ENCODE measurements around the gene SLC6A1. TPM values are rescaled to one million over a fixed set of nuclear protein-coding genes. Genes with fewer than 3 reads are reported as not detected.

Gene SLC6A1
- total RNA-seq, 1 experiment from 2014 or later = not detected

DNA sequence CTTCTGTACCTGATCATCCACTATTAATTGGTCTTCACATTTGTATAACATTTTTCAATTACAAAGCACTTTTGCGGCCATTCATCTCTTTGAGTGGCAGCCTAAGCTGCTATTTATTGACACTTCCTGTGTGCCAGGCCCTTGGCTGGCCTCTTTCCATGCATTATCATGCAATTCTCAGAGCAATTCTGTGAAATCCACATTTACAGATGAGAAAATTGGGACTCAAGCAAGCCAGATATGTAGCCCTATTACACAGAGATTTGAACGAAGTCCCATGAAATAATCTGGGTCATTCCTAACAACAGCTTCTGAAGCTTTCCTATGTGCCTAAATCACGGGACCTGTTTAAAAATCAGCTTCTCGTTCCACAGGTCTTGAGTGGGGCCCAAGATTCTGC, 17.4 kb downstream of the SLC6A1 start:
- no peak overlapping the region for H2BK120ac ChIP-seq (ENCODE audit: low read depth, low read length, poor library complexity, severe bottlenecking)
- H3K27me3 Mint-ChIP-seq (ENCODE audit: low read depth) = peaks cover 9% of the 10 kb centered on the region
- H2BK12ac ChIP-seq (ENCODE audit: insufficient read length, low read depth, low read length) = no peak overlapping the region
- H3K18ac ChIP-seq (ENCODE audit: insufficient read length, low read depth, low read length) = no peak overlapping the region
- H3K4me2 ChIP-seq (ENCODE audit: insufficient read depth, insufficient read length, low read length) = no peak overlapping the region
- no peak overlapping the region for H3K27ac ChIP-seq (ENCODE audit: insufficient read length, low read depth, low read length)
- WGBS (ENCODE audit: extremely low coverage, insufficient read length, low lambda C conversion rate) = no CpG with 5 or more reads among the region's 4 CpGs
- no peak overlapping the region for H3K4ac ChIP-seq (ENCODE audit: low read depth, low read length)
- no peak overlapping the region for H3K27ac Mint-ChIP-seq
- no peak overlapping the region for H3K4me3 Mint-ChIP-seq
- H4K5ac ChIP-seq (ENCODE audit: insufficient read length, low read depth, low read length) = no peak overlapping the region
- no peak overlapping the region for H3K23ac ChIP-seq (ENCODE audit: insufficient read length, low read depth, low read length)
- no peaks in the 10 kb centered on the region for H4K20me1 ChIP-seq (ENCODE audit: control insufficient read depth, insufficient read depth, insufficient read length)
- H3K27me3 ChIP-seq (ENCODE audit: insufficient read depth, low read length) = no peaks in the 10 kb centered on the region
- H3K79me1 ChIP-seq (ENCODE audit: insufficient read depth, low read depth, low read length, poor library complexity, severe bottlenecking) = no peaks in the 10 kb centered on the region
- H4K91ac ChIP-seq (ENCODE audit: insufficient read length, low read depth, low read length) = no peak overlapping the region
- no peak overlapping the region for H3K9ac ChIP-seq (ENCODE audit: extremely low read depth, insufficient read length, low read length)
- H2AK5ac ChIP-seq (ENCODE audit: insufficient read length, low read length) = no peak overlapping the region
- no peaks in the 10 kb centered on the region for H3K9me3 ChIP-seq (ENCODE audit: control insufficient read depth, low read depth, low read length)
- TF ChIP-seq, protein P1, sequence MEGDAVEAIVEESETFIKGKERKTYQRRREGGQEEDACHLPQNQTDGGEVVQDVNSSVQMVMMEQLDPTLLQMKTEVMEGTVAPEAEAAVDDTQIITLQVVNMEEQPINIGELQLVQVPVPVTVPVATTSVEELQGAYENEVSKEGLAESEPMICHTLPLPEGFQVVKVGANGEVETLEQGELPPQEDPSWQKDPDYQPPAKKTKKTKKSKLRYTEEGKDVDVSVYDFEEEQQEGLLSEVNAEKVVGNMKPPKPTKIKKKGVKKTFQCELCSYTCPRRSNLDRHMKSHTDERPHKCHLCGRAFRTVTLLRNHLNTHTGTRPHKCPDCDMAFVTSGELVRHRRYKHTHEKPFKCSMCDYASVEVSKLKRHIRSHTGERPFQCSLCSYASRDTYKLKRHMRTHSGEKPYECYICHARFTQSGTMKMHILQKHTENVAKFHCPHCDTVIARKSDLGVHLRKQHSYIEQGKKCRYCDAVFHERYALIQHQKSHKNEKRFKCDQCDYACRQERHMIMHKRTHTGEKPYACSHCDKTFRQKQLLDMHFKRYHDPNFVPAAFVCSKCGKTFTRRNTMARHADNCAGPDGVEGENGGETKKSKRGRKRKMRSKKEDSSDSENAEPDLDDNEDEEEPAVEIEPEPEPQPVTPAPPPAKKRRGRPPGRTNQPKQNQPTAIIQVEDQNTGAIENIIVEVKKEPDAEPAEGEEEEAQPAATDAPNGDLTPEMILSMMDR (conservative IDR thresholded peaks at IDR 0.05) = no peak
- no peaks in the 10 kb centered on the region; a peak in 1 of 5 replicates for H3K9me3 Mint-ChIP-seq
- no peak overlapping the region for H2AFZ ChIP-seq (ENCODE audit: low read length)
- H4K8ac ChIP-seq (replicated peaks; ENCODE audit: insufficient read length, low read depth, low read length) = no peak overlapping the region
- no peak overlapping the region for H3K56ac ChIP-seq (ENCODE audit: insufficient read length, low read depth, low read length)
- H3K23me2 ChIP-seq (ENCODE audit: insufficient read length, low read depth, low read length, poor library complexity, severe bottlenecking) = no peaks in the 10 kb centered on the region
- H3K4me1 ChIP-seq (ENCODE audit: insufficient read depth, low read length) = no peaks in the 10 kb centered on the region; the same call in 1 of the 2 replicates
- DNase-seq = no peak
- no peak overlapping the region for H3K14ac ChIP-seq (ENCODE audit: insufficient read depth, low read length)
- no peak overlapping the region for H3T11ph ChIP-seq (ENCODE audit: low read length)
- no peak overlapping the region for H2BK15ac ChIP-seq (ENCODE audit: low read depth, low read length)
- no peak overlapping the region for H2BK5ac ChIP-seq (ENCODE audit: insufficient read length, low read length)
- H2BK20ac ChIP-seq (ENCODE audit: low read depth, low read length, poor library complexity, severe bottlenecking) = no peak overlapping the region
- peaks cover 6 to 8% of the 10 kb centered on the region in 2 experiments for H3K4me1 Mint-ChIP-seq
- H3K36me3 Mint-ChIP-seq (ENCODE audit: insufficient read depth in 1 of 3, low read depth in 3 of 3) = no peaks in the 10 kb centered on the region
- H3K79me2 ChIP-seq (ENCODE audit: insufficient read depth, low read length) = no peaks in the 10 kb centered on the region
